Measurements from ENCODE around the gene JAML.

DNA sequence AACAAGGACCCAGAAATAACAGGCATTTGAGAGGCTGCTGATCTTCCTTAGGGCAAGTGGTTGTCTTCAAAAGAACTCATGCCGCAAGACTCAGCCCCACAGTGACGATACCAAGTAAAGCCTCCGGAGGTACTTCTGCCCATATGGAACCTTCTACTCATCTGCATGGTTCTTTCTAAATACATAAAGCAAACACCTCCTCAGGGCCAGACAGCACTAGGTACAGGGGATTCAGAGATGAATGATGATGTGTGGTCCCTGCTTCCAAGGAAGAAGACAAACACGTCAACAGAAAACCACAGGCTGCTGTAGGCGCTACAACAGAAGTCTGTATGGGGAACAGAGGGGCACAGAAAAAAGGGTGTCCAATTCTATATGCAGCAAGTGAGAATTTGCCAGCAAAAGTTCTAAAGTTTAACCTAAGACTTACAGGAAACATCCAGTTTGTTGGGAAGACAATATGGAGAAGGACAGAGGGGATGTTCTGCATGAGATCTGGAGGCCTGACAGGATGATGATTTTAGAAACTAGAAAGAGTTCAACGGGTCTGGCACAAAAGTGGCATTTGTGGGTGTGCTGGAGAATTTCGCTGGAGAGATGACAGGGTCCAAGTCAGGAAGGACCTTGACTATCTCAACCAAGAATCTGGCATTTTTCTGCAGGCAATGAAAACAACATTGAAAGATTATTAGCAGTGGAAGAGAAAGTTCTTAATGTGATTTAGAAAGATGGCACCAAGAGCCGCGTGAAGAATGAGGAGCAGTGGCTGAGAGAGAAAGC lies 23.7 kb downstream of the JAML start:
- TF ChIP-seq, protein P1, sequence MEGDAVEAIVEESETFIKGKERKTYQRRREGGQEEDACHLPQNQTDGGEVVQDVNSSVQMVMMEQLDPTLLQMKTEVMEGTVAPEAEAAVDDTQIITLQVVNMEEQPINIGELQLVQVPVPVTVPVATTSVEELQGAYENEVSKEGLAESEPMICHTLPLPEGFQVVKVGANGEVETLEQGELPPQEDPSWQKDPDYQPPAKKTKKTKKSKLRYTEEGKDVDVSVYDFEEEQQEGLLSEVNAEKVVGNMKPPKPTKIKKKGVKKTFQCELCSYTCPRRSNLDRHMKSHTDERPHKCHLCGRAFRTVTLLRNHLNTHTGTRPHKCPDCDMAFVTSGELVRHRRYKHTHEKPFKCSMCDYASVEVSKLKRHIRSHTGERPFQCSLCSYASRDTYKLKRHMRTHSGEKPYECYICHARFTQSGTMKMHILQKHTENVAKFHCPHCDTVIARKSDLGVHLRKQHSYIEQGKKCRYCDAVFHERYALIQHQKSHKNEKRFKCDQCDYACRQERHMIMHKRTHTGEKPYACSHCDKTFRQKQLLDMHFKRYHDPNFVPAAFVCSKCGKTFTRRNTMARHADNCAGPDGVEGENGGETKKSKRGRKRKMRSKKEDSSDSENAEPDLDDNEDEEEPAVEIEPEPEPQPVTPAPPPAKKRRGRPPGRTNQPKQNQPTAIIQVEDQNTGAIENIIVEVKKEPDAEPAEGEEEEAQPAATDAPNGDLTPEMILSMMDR (conservative IDR thresholded peaks at IDR 0.05 in 1 of 2, IDR thresholded peaks at IDR 0.05 in 1 of 2; ENCODE audit: low read depth in 1 of 2, low read length in 2 of 2): no peak
- TF ChIP-seq EZH2 (IDR thresholded peaks at IDR 0.05; ENCODE audit: low read length, missing control alignments): no peak

Measured in fibroblast of lung (primary cell).